Measurements from ENCODE around the gene CTNNA2. TPM values are rescaled to one million over a fixed set of nuclear protein-coding genes. Genes with fewer than 3 reads are reported as not detected.

The CTNNA2 gene
- total RNA-seq, 1 donor from 2014 or later, result 2.9 TPM

- DNase-seq (ENCODE audit: low read depth, low spot score), result no peak
- Mint-ChIP-seq H3K27me3 (ENCODE audit: low read depth) (no peaks in the 10 kb centered on the region), H3K36me3 (ENCODE audit: low read depth) (no peaks in the 10 kb centered on the region), H3K4me3 (no peak overlapping the region), H3K27ac (ENCODE audit: unreplicated experiment) (no peak overlapping the region), H3K4me1 (no peaks in the 10 kb centered on the region), H3K9me3 (peaks cover 2% of the 10 kb centered on the region)
- TF ChIP-seq CTCF (conservative IDR thresholded peaks at IDR 0.05), result no peak
Observed at GRCh38 chr2:80154231-80154915, 641.5 kb downstream of the CTNNA2 start.

GRCh38 chr2:80164375-80164774 lies 651.5 kb downstream of the CTNNA2 start:
- Mint-ChIP-seq H3K36me3 (ENCODE audit: low read depth) (no peaks in the 10 kb centered on the region), H3K4me3 (no peak overlapping the region), H3K27me3 (ENCODE audit: low read depth) (no peaks in the 10 kb centered on the region), H3K27ac (ENCODE audit: unreplicated experiment) (no peak overlapping the region), H3K9me3 (peaks cover 7% of the 10 kb centered on the region), H3K4me1 (no peaks in the 10 kb centered on the region)
- DNase-seq (ENCODE audit: low read depth, low spot score), result no peak
- no peak for TF ChIP-seq CTCF (conservative IDR thresholded peaks at IDR 0.05)

GRCh38 chr2:80166483-80167171 lies 653.8 kb downstream of the CTNNA2 start:
- no peaks in the 10 kb centered on the region for H3K36me3 Mint-ChIP-seq (ENCODE audit: low read depth)
- H3K27ac Mint-ChIP-seq (ENCODE audit: unreplicated experiment), result peak overlapping the region; percentile 40
- H3K27me3 Mint-ChIP-seq (ENCODE audit: low read depth), result no peaks in the 10 kb centered on the region
- H3K9me3 Mint-ChIP-seq, result peaks cover 6% of the 10 kb centered on the region
- H3K4me3 Mint-ChIP-seq, result no peak overlapping the region
- DNase-seq (ENCODE audit: low read depth, low spot score), result no peak
- H3K4me1 Mint-ChIP-seq, result no peaks in the 10 kb centered on the region
- no peak for TF ChIP-seq CTCF (conservative IDR thresholded peaks at IDR 0.05)

GRCh38 chr2:80167284-80167808 lies 654.5 kb downstream of the CTNNA2 start:
- no peak for DNase-seq (ENCODE audit: low read depth, low spot score)
- no peaks in the 10 kb centered on the region for H3K4me1 Mint-ChIP-seq
- no peak overlapping the region for H3K27ac Mint-ChIP-seq (ENCODE audit: unreplicated experiment)
- no peaks in the 10 kb centered on the region for H3K27me3 Mint-ChIP-seq (ENCODE audit: low read depth)
- peaks cover 5% of the 10 kb centered on the region for H3K9me3 Mint-ChIP-seq
- H3K4me3 Mint-ChIP-seq, result no peak overlapping the region
- TF ChIP-seq CTCF (conservative IDR thresholded peaks at IDR 0.05), result no peak
- no peaks in the 10 kb centered on the region for H3K36me3 Mint-ChIP-seq (ENCODE audit: low read depth)

GRCh38 chr2:80168037-80168436 lies 655.2 kb downstream of the CTNNA2 start:
- Mint-ChIP-seq H3K4me1 (no peaks in the 10 kb centered on the region), H3K27me3 (ENCODE audit: low read depth) (no peaks in the 10 kb centered on the region), H3K9me3 (no peaks in the 10 kb centered on the region), H3K27ac (ENCODE audit: unreplicated experiment) (no peak overlapping the region), H3K4me3 (no peak overlapping the region), H3K36me3 (ENCODE audit: low read depth) (no peaks in the 10 kb centered on the region)
- TF ChIP-seq CTCF (conservative IDR thresholded peaks at IDR 0.05), result no peak
- no peak for DNase-seq (ENCODE audit: low read depth, low spot score)
